Measurements from ENCODE around the gene RIMS3. TPM values are rescaled to one million over a fixed set of nuclear protein-coding genes. Genes with fewer than 3 reads are reported as not detected.
A peak's percentile ranks its signal among the peaks of the same experiment; 100 is the strongest.

Gene RIMS3
- total RNA-seq, 1 experiment from 2014 or later = 13.7 TPM

DNA sequence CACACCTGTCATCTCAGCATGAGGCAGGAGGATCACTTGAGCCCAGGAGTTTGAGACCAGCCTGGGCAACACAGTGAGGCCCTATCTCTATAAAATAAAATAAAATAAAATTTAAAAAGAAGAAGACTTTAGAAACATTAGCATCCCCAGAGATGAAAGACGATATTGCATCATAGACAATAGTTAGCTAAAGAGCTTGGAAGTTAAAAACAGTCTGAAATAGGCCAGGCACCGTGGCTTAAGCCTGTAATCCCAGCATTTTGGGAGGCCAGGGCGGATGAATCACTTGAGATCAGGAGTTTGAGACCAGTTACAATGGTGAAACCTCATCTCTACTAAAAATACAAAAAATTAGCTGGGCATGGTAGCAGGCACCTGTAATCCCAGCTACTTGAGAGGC, 59.3 kb downstream of the RIMS3 start:
- H3K4ac ChIP-seq (ENCODE audit: low read depth, low read length) = no peak overlapping the region
- no peaks in the 10 kb centered on the region for H3K79me2 ChIP-seq (ENCODE audit: insufficient read depth, low read length)
- H4K5ac ChIP-seq (ENCODE audit: insufficient read length, low read depth, low read length) = no peak overlapping the region
- no peak overlapping the region for H4K8ac ChIP-seq (replicated peaks; ENCODE audit: insufficient read length, low read depth, low read length)
- Mint-ChIP-seq H3K9me3 (peaks cover 2 to 4% of the 10 kb centered on the region in 2 experiments; a peak in 2 of 5 replicates), H3K27ac (no peak overlapping the region), H3K36me3 (ENCODE audit: insufficient read depth in 1 of 3, low read depth in 3 of 3) (no peaks in the 10 kb centered on the region), H3K27me3 (ENCODE audit: low read depth) (no peaks in the 10 kb centered on the region; the same call in 1 of the 2 replicates), H3K4me1 (no peaks in the 10 kb centered on the region), H3K4me3 (no peak overlapping the region)
- no peak overlapping the region for H3K18ac ChIP-seq (ENCODE audit: insufficient read length, low read depth, low read length)
- no peaks in the 10 kb centered on the region for H3K9me3 ChIP-seq (ENCODE audit: control insufficient read depth, low read depth, low read length)
- no peaks in the 10 kb centered on the region for H4K20me1 ChIP-seq (ENCODE audit: control insufficient read depth, insufficient read depth, insufficient read length)
- no peak overlapping the region for H4K91ac ChIP-seq (ENCODE audit: insufficient read length, low read depth, low read length)
- no peak overlapping the region for H2BK5ac ChIP-seq (ENCODE audit: insufficient read length, low read length)
- no peak overlapping the region for H2AFZ ChIP-seq (ENCODE audit: low read length)
- DNase-seq = peak; percentile 2
- no peak overlapping the region for H3T11ph ChIP-seq (ENCODE audit: low read length)
- no peak overlapping the region for H3K4me2 ChIP-seq (ENCODE audit: insufficient read depth, insufficient read length, low read length)
- no peaks in the 10 kb centered on the region for H3K27me3 ChIP-seq (ENCODE audit: insufficient read depth, low read length)
- no peak for TF ChIP-seq CTCF (conservative IDR thresholded peaks at IDR 0.05)
- H3K9ac ChIP-seq (ENCODE audit: extremely low read depth, insufficient read length, low read length) = no peak overlapping the region
- H2AK5ac ChIP-seq (ENCODE audit: insufficient read length, low read length) = no peak overlapping the region
- H2BK20ac ChIP-seq (ENCODE audit: low read depth, low read length, poor library complexity, severe bottlenecking) = no peak overlapping the region
- no peak overlapping the region for H2BK12ac ChIP-seq (ENCODE audit: insufficient read length, low read depth, low read length)
- no peaks in the 10 kb centered on the region for H3K4me1 ChIP-seq (ENCODE audit: insufficient read depth, low read length)
- H3K56ac ChIP-seq (ENCODE audit: insufficient read length, low read depth, low read length) = no peak overlapping the region
- H2BK15ac ChIP-seq (ENCODE audit: low read depth, low read length) = no peak overlapping the region
- H3K23ac ChIP-seq (ENCODE audit: insufficient read length, low read depth, low read length) = no peak overlapping the region
- no peak overlapping the region for H3K14ac ChIP-seq (ENCODE audit: insufficient read depth, low read length)
- no peak overlapping the region for H3K27ac ChIP-seq (ENCODE audit: insufficient read length, low read depth, low read length)
- no peak overlapping the region for H2BK120ac ChIP-seq (ENCODE audit: low read depth, low read length, poor library complexity, severe bottlenecking)
- H3K23me2 ChIP-seq (ENCODE audit: insufficient read length, low read depth, low read length, poor library complexity, severe bottlenecking) = no peaks in the 10 kb centered on the region
- no peaks in the 10 kb centered on the region for H3K79me1 ChIP-seq (ENCODE audit: insufficient read depth, low read depth, low read length, poor library complexity, severe bottlenecking)
- no CpG with 5 or more reads among the region's 3 CpGs for WGBS (ENCODE audit: extremely low coverage, insufficient read length, low lambda C conversion rate)
